ENCODE results near the gene FAAP20.

FAAP20 gene

DNA sequence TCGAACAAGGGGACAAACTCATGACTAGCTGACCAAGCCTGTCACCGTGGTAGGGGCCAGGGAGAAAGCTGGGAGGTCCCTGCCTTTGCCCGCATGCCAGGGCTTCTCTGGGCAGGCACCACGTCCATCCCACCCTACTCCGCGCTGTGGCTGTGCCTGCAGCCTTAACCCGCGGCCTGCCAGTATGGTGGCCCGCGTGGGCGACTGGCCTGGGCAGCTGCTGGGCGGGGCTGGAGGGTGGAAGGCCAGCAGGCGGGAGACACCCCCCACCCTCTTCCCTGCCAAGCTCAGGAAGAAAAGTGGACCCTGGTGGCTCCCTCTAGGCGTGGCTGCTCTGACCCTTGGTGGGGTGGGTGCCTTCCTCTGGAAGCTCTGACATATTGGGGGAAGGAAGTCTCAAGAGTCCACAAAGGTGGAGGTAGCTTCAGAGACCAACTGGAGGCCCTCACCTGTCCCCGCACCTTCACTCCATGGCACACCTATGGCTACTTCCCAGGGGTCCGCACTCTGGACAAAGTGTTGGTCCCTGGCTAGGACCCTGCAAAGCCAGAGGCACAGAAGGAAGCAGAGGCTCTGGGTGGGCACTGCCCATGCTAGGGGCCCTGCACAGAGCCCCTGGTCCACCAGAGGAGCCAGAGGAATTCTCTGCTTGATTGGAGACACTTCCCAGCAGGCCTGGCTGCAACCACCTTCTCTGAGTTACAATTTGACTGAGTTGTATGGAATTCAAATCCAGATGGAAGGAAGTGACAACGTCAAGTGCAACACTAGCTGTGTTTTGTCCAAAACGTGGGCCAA, 30.3 kb upstream of the FAAP20 start:
- ATAC-seq (no peak), DNase-seq (no peak)
- Mint-ChIP-seq H3K4me1 (peaks cover 7% of the 10 kb centered on the region), H3K9me3 (no peaks in the 10 kb centered on the region), H3K36me3 (ENCODE audit: low read depth) (peaks cover 2% of the 10 kb centered on the region), H3K27me3 (peaks cover 1% of the 10 kb centered on the region), H3K27ac (no peak overlapping the region), H3K4me3 (no peak overlapping the region)

DNA sequence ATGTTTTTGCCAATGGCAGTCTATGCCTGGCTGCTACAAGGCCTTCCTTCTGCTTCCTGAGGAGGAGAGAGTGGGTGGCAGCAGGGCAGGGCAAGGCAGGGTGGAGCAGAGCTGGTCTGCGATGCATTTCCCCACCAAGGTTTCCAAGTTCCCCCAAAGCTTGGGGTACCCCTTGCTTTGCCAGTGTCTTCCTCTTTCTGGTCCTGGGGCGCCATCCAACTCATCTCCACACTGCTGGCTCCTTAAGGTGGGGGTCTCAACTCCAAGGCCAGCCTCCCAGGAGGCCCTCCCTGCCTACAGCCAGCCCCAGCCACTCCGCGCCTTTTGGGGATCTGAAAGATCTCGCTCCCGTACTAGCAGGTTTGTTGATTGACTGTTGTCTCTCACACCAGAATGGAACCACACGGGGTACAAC, 29.6 kb upstream of the FAAP20 start:
- peaks cover 4% of the 10 kb centered on the region for H3K4me1 Mint-ChIP-seq

DNA sequence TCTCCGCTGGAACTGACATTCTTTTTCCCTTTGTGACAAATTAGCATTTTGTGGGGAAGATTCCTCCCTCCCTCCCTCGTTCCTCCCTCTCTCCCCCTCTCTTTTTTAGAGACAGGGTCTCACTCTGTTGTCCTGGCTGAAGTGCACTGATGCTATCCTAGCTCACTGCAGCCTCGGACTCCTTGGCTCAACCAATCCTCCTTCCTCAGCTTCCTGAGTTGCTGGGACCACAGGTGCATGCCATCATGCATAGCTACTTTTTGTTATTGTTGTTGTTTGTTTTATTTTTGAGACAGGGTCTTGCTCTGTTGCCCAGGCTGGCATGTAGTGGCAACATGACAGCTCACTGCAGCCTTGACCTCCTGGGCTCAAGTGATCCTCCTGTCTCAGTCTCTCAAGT, 26.7 kb upstream of the FAAP20 start:
- Mint-ChIP-seq H3K4me3 (no peak overlapping the region), H3K9me3 (no peaks in the 10 kb centered on the region), H3K4me1 (peaks cover 1% of the 10 kb centered on the region), H3K27me3 (peaks cover 1% of the 10 kb centered on the region), H3K27ac (no peak overlapping the region), H3K36me3 (ENCODE audit: low read depth) (no peaks in the 10 kb centered on the region)
- DNase-seq (no peak), ATAC-seq (peak; percentile 9)

More for the DNA sequence above, 29.6 kb upstream of the FAAP20 start:
- DNase-seq, result no peak
- no peak overlapping the region for H3K4me3 Mint-ChIP-seq
- ATAC-seq, result no peak
- no peaks in the 10 kb centered on the region for H3K9me3 Mint-ChIP-seq
- no peak overlapping the region for H3K27ac Mint-ChIP-seq
- H3K27me3 Mint-ChIP-seq, result peaks cover 1% of the 10 kb centered on the region
- H3K36me3 Mint-ChIP-seq (ENCODE audit: low read depth), result peaks cover 2% of the 10 kb centered on the region

DNA sequence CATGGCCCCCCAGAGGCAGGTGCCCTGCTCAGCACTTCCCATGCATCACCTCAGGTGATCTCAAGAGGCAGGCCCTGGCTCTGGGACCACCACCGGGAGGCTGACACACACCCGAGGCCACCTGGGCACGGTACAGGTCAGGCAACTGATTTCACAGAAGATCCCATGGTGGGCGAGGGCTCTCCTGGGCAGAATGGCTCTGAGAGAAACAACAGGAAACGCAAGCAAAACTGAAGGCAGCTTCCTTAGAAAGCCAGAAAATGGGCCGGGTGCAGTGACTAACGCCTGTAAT, 22.1 kb upstream of the FAAP20 start:
- DNase-seq (no peak), ATAC-seq (no peak)
- Mint-ChIP-seq H3K4me3 (no peak overlapping the region), H3K27ac (no peak overlapping the region), H3K36me3 (ENCODE audit: low read depth) (no peaks in the 10 kb centered on the region), H3K9me3 (no peaks in the 10 kb centered on the region), H3K4me1 (peaks cover 4% of the 10 kb centered on the region), H3K27me3 (no peaks in the 10 kb centered on the region)

DNA sequence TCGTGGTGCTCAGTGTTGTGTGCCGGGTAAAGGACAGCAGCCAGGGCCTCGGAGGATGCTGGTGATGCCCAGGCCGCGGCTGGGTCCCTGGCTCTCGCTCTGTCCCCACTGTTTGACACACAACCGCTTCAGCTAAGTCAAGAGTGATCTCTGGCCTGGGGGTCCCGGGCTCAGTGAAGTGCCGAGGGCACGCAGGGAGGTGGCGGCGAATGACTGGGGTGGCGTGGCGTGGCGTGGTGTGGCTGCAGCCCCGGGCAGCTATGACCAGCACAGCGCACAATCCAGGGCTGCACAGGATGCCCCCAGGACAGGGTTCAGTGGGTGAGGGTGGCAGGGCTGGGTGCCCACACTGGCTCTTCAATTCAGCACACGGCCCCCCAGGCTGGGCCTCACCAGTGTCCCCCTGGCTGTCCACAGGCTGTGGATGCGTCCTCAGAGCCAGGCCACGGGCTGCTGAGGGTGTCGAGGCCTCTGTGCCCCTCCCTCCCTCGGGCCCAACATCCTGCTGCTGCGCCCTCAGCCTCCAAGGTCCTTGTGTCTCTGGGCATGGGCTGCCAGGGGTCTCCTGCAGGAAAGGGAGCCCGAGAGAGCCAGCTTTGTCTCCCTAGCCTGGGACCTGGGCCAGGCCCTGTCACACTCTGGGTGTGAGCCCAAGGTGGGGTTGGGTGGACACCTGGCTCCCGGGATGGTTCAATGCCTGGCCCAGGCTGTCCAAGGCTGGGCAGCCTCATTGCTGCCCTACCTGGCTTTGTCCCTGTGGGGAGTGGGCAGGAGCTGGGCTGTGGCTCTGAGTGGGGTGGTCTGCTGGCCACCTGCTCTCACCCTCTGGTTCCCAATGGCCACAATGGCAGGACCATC, 21.6 kb upstream of the FAAP20 start:
- Mint-ChIP-seq H3K9me3 (no peaks in the 10 kb centered on the region), H3K4me3 (no peak overlapping the region), H3K27ac (no peak overlapping the region), H3K27me3 (no peaks in the 10 kb centered on the region), H3K36me3 (ENCODE audit: low read depth) (no peaks in the 10 kb centered on the region), H3K4me1 (peaks cover 4% of the 10 kb centered on the region)
- ATAC-seq (no peak), DNase-seq (no peak)

DNA sequence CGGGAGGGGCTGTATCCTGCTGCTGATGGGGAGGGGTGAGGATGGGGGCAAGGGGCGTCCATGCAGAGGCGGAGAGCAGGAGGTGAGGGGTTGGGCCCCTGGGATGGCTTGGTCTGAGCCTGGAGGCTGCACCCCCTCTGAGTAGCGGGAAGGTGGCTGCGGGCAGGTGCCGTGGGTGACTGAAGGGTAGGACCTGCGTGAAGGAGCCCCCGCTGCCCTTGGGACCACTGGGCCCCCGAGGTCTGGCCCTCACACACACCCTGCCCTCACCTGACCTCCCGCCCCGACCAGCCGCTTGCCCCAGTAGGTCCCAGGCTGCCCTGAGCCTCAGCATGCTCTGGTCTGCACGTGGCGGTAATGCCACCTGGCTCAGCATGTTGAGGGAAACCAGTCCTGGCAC, 20.8 kb upstream of the FAAP20 start:
- Mint-ChIP-seq H3K4me3 (no peak overlapping the region), H3K4me1 (peaks cover 4% of the 10 kb centered on the region), H3K27ac (no peak overlapping the region), H3K9me3 (no peaks in the 10 kb centered on the region), H3K27me3 (no peaks in the 10 kb centered on the region), H3K36me3 (ENCODE audit: low read depth) (no peaks in the 10 kb centered on the region)
- no peak for DNase-seq
- no peak for ATAC-seq

DNA sequence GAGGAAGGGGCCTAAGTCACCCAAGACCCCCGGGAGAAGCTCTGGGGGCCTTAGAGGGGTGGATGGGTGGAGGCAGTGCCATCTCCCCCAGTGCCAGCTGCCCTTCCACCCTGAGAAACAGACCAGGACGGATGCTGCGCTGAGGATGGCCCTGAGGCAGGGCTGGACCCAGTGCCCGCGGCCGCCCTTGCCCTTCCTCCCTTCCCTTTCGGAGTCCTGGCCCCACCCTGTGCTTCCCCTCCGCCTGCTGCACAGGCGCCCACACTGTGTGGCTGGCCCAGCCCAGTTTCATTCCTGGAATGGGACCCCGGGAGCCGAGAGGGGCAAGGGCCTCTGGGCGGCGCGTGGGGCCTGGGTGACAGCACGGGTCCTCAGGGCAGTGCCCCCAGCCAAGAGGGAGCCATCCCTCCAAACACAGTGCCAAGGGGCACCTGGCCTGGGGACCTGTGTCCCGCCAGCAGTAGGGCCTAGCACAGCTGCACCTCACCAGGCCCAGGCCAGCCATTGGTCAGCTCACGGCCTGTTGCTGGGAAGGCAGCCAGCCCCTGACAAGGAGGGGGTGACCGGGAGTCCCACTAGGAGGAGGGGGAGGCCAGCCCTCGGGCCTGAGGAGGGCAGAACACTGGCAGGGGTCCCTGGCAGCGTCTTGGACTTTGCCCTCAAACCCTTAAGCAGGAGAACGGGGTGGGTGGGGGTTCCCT, 20.1 kb upstream of the FAAP20 start:
- H3K27me3 Mint-ChIP-seq, result no peaks in the 10 kb centered on the region
- no peak overlapping the region for H3K27ac Mint-ChIP-seq
- DNase-seq, result no peak
- no peak for ATAC-seq
- H3K9me3 Mint-ChIP-seq, result no peaks in the 10 kb centered on the region
- H3K36me3 Mint-ChIP-seq (ENCODE audit: low read depth), result no peaks in the 10 kb centered on the region
- H3K4me3 Mint-ChIP-seq, result no peak overlapping the region
- peaks cover 4% of the 10 kb centered on the region for H3K4me1 Mint-ChIP-seq

DNA sequence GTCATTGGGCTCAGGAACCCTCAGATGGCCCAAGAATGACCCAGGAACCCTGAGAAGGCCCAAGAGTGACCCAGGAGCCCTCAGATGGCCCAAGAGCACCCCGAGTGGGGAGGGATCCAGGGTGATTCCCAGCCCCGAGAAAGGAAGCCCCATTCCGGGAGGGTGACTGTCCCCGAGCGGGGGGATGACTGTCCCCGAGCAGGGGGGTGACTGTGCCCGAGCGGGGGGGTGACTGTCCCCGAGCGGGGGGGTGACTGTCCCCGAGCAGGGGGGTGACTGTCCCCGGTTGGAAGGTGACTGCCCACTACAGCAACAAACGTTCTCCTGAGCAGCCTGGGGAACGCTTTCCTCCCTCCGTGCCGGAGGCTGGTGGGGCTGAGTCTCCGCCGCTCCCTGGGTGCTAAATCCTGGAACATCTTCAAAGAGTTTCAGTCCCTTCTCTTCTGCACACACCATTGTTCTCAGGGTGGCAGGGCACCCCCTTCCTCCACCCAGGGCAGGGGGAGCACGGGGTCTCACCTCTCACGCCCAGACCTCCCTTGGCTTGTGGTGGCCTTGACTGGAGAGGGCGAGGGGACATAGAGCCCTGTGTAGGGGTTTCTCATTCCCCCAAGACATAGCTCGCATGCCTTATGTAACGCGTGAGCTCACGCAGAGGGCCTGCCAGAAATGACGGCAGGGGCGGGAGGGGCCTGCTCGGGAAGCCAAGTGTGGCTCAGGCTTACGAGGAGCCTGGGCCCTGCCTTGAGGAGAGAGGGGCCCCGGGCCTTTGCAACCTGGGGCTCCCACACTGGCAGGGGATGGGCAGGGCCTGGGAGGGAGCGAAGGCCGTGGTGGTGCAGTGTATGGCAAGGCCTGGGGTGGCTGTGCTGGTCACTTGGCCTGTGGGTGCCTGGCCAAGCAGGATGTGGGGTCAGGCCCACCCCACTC, 19.3 kb upstream of the FAAP20 start:
- DNase-seq, result no peak
- H3K4me1 Mint-ChIP-seq, result peaks cover 4% of the 10 kb centered on the region
- H3K9me3 Mint-ChIP-seq, result no peaks in the 10 kb centered on the region
- no peak for ATAC-seq
- H3K4me3 Mint-ChIP-seq, result no peak overlapping the region
- H3K27me3 Mint-ChIP-seq, result no peaks in the 10 kb centered on the region
- H3K36me3 Mint-ChIP-seq (ENCODE audit: low read depth), result no peaks in the 10 kb centered on the region
- H3K27ac Mint-ChIP-seq, result no peak overlapping the region

DNA sequence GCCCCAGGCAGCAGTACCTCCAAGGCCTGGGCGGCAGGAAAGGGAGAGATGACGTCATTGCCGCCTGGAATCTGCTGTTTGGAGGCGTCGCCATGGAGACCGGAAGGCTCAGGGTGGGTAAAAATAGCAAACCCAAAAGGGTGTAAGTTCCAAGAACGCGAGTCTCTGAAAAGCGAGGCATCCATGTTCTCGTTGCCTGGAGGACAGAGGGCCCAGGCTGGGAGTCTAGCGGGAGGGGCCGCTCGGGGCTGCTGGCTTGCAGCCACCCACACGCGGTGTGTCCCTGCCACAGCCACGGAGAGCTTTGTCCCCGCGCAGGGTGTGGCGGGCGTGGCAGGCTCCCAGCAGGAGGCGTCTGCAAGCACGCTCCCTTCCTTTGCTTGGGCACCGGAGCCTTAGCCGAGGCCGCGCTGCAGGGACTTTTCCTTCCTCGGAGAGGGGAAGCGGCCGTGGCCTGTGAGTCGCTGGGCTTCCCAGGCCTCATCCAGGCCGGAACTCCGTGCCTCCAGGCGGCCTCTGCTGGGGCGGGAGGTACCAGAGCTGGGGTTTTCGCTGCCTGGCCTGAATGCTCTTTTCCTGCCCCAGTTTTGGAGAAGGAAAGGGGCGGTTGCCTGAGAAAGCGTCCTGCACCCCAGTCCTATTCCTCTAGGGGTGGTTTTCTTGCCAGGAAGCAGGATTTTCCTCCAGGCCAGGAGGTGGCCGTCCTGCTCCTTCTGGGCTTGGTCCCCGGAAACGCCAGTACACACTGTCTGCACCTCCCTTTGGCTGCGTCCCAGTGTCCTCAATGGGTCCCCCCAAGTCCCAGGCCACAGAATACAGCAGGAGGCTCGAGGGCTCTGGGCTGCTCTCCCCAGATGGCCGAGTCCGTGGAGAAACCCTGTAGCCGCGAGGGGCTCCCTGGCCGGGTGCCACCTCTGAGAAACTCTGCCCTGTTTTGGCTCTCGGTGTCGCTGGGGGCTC, 18.2 kb upstream of the FAAP20 start:
- ATAC-seq (peak; percentile 37), DNase-seq (peak; percentile 46)
- H3K4me3 Mint-ChIP-seq, result no peak overlapping the region
- no peaks in the 10 kb centered on the region for H3K27me3 Mint-ChIP-seq
- no peaks in the 10 kb centered on the region for H3K36me3 Mint-ChIP-seq (ENCODE audit: low read depth)
- H3K4me1 Mint-ChIP-seq, result peaks cover 4% of the 10 kb centered on the region
- H3K9me3 Mint-ChIP-seq, result no peaks in the 10 kb centered on the region
- no peak overlapping the region for H3K27ac Mint-ChIP-seq

DNA sequence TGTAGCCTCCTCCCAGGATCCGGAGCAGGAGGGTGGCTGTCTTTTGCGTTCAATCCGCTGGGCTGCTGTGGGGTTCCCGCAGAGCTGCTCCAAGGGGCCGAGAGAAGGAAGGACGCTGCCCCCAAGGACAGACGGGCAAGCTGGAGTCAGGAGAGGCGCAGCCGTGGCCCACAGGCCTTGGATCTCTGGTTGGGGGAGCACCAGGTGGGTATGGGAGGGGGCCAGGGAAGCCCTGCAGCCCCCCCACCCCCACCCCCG, 17.6 kb upstream of the FAAP20 start:
- ATAC-seq (no peak), DNase-seq (no peak)
- Mint-ChIP-seq H3K36me3 (ENCODE audit: low read depth) (no peaks in the 10 kb centered on the region), H3K9me3 (no peaks in the 10 kb centered on the region), H3K27ac (no peak overlapping the region), H3K27me3 (no peaks in the 10 kb centered on the region), H3K4me1 (peaks cover 4% of the 10 kb centered on the region), H3K4me3 (no peak overlapping the region)

DNA sequence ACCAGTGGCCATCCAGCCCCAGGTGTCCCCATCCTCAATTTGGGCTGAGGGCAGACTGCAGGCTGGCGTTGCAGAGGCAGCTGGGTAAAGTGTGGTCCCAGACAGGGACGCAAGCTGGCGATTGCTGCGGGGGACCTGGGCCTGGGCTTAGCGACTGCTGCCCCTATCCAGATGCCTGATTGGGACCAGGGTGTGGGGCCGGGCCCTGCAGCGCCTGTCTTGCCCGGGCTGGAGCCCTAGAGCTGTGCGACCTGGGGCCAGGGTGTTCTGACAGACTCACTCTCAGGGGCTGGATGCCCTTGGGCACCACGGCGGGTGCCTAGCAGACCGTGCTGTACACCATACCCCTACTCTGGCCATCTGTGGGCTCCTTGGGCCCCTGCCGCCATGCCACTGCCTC, 16.2 kb upstream of the FAAP20 start:
- H3K27ac Mint-ChIP-seq, result no peak overlapping the region
- peaks cover 7% of the 10 kb centered on the region for H3K4me1 Mint-ChIP-seq
- H3K36me3 Mint-ChIP-seq (ENCODE audit: low read depth), result no peaks in the 10 kb centered on the region
- H3K27me3 Mint-ChIP-seq, result no peaks in the 10 kb centered on the region
- H3K9me3 Mint-ChIP-seq, result no peaks in the 10 kb centered on the region
- H3K4me3 Mint-ChIP-seq, result no peak overlapping the region
- ATAC-seq (no peak), DNase-seq (no peak)

DNA sequence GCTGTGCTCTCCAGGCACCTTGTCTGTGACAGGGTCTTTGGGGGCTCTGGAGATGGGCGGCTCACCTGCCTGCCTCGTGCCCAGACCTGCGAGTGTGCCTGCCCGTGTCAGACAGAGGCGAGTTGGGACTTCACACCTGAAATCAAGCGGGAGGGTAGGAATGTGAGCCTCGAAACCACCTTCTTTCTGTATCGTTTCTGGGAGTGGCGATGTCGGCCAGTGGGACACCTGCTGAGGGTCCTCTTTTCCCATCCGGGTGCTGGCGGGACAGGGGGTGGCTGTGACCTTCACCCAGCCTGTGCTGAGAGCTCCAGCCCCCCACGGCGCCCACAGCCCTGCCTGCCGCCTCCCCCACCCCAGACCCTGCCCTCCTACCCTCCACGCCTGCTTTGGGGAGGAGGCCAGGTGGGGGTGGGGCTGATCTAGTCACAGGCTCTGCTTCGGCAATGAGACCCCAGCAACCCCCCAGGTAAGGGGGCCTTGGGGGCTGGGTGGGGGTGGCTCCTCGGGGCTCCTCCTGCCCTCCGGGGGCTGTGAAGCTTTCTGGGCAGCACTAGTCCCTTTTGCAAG, 15.6 kb upstream of the FAAP20 start:
- ATAC-seq, result no peak
- Mint-ChIP-seq H3K36me3 (ENCODE audit: low read depth) (no peaks in the 10 kb centered on the region), H3K27ac (no peak overlapping the region), H3K4me3 (no peak overlapping the region), H3K9me3 (no peaks in the 10 kb centered on the region), H3K4me1 (peaks cover 7% of the 10 kb centered on the region), H3K27me3 (no peaks in the 10 kb centered on the region)
- DNase-seq, result no peak

DNA sequence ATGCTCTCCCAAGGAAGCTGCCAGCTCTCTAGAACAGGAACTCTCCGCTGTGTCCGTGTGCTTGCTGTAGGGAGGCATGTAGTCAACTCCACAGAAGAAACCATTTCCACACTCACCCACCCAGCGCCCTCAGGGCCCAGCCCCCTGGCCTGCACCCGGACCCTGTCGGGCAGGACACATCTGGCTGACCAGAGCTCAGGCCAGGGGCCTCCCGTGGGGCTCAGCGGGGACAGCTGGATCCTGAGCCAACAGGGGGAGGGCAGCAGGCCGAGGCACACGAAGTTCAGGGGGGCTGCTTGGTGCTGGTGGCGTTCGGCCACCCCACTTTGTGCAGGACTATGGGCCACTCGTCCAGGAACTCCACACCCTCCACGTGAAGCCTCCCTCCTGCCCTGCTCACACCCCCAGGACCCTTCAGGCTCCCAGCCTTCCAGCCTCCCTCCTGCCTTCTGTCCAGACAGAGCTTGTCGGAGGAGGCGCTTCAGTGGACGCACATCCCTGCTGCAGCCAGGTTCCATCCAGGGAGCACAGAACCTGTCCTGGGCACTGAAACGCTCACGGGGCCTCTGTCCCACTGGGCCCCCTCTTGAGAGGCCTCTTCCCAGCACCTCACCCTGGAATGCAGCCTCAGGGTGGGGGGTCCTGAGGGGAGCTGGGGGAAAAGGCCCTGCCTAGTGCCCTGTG, 15.0 kb upstream of the FAAP20 start:
- H3K4me3 Mint-ChIP-seq, result no peak overlapping the region
- H3K9me3 Mint-ChIP-seq, result no peaks in the 10 kb centered on the region
- peaks cover 7% of the 10 kb centered on the region for H3K4me1 Mint-ChIP-seq
- no peaks in the 10 kb centered on the region for H3K27me3 Mint-ChIP-seq
- H3K27ac Mint-ChIP-seq, result no peak overlapping the region
- no peaks in the 10 kb centered on the region for H3K36me3 Mint-ChIP-seq (ENCODE audit: low read depth)
- DNase-seq (no peak), ATAC-seq (no peak)
